ENCODE results near the gene DGKQ. TPM values are rescaled to one million over a fixed set of nuclear protein-coding genes. Genes with fewer than 3 reads are reported as not detected.
"Not testable (repeated sequence)": the region's sequence is repeated elsewhere in the genome, so short reads cannot be mapped to it uniquely, and the experiment has no call there.

Gene DGKQ
- total RNA-seq, 1 experiment from 2014 or later: 4.4 TPM

- peak; percentile 62 for DNase-seq (ENCODE audit: low read depth)
Measured at GRCh38 chr4:1009542-1010394, 36.4 kb upstream of the DGKQ start.

GRCh38 chr4:1008840-1009541 is 35.6 kb upstream of the DGKQ start:
- DNase-seq (ENCODE audit: low read depth): no peak

GRCh38 chr4:1006856-1007255 is 33.5 kb upstream of the DGKQ start:
- DNase-seq (ENCODE audit: low read depth): no peak

- DNase-seq (ENCODE audit: low read depth): no peak
Measured at GRCh38 chr4:1004557-1005485, 31.5 kb upstream of the DGKQ start.

- no peak for DNase-seq (ENCODE audit: low read depth)
Measured at GRCh38 chr4:1004071-1004418, 30.7 kb upstream of the DGKQ start.

- no peak for DNase-seq (ENCODE audit: low read depth)
Measured at GRCh38 chr4:1003271-1004070, 30.1 kb upstream of the DGKQ start.

- no peak for DNase-seq (ENCODE audit: low read depth)
Measured at GRCh38 chr4:1002631-1003251, 29.4 kb upstream of the DGKQ start.

GRCh38 chr4:1002131-1002630 is 28.8 kb upstream of the DGKQ start:
- no peak for DNase-seq (ENCODE audit: low read depth)

GRCh38 chr4:1001561-1002130 is 28.3 kb upstream of the DGKQ start:
- no peak for DNase-seq (ENCODE audit: low read depth)

GRCh38 chr4:1000686-1001260 is 27.4 kb upstream of the DGKQ start:
- DNase-seq (ENCODE audit: low read depth): no peak

GRCh38 chr4:999882-1000425 is 26.6 kb upstream of the DGKQ start:
- no peak for DNase-seq (ENCODE audit: low read depth)

GRCh38 chr4:999240-999863 is 26.0 kb upstream of the DGKQ start:
- DNase-seq (ENCODE audit: low read depth): not testable (repeated sequence)

GRCh38 chr4:998096-998691 is 24.8 kb upstream of the DGKQ start:
- no peak for DNase-seq (ENCODE audit: low read depth)

- DNase-seq (ENCODE audit: low read depth): no peak
Measured at GRCh38 chr4:997375-998071, 24.2 kb upstream of the DGKQ start.

GRCh38 chr4:996997-997374 is 23.6 kb upstream of the DGKQ start:
- DNase-seq (ENCODE audit: low read depth): no peak

- no peak for DNase-seq (ENCODE audit: low read depth)
Measured at GRCh38 chr4:996030-996996, 22.9 kb upstream of the DGKQ start.

Data from Daoy (cell line).